IMR-90 (cell line): Measurements from ENCODE around the gene MTF1. TPM values are rescaled to one million over a fixed set of nuclear protein-coding genes. Genes with fewer than 3 reads are reported as not detected.

Source experiments
- ATAC-seq: fragments of 200-7000 bp; cut with Tn5 transposase; 2 replicates; pipeline ENCODE4 v1.9.1; 2020; ENCODE audit warnings: low read depth, mild to moderate bottlenecking, moderate library complexity
- BruUV-seq: library from RNA; stranded (reverse); fragments of 400-500 nt; replicated peaks from 2 replicates; lab custom pipeline; 2021; lab: Mats Ljungman, UMichigan
- CTCF ChIA-PET: fragments of 300-600 bp; formaldehyde crosslinking; extraction: SDS; loops from one replicate; lab custom pipeline; 2021; ENCODE audit warnings: antibody characterized with exemption; lab: Yijun Ruan, JAX
- POLR2A ChIA-PET: fragments of 300-600 bp; sonication (Branson Sonifier 250); formaldehyde crosslinking; loops from one replicate; lab custom pipeline; 2022; ENCODE audit warnings: antibody characterized with exemption; ENCODE audit not compliant: unreplicated experiment; lab: Charles Lee
- DNase-seq: peaks from one replicate; pipeline ENCODE4 v3.0.0; 2013
- H2AFZ ChIP-seq: replicated peaks from 2 replicates; pipeline ENCODE3; 2013; ENCODE audit warnings: low read length, mild to moderate bottlenecking; ENCODE audit not compliant: poor library complexity
- H2AK5ac ChIP-seq: 2 replicates; pipeline ENCODE4 v1.6.1; 2013; ENCODE audit warnings: low read depth, low read length, inconsistent platforms
- H2AK9ac ChIP-seq: replicated peaks from 2 replicates; pipeline ENCODE3; 2013; ENCODE audit warnings: mild to moderate bottlenecking, low read depth, low read length, moderate library complexity; ENCODE audit not compliant: poor library complexity
- H2BK120ac ChIP-seq: 2 replicates; pipeline ENCODE4 v1.6.1; 2013; ENCODE audit warnings: low read depth, low read length, inconsistent platforms
- H2BK15ac ChIP-seq: 3 replicates; pipeline ENCODE4 v1.6.1; 2013; ENCODE audit warnings: low read depth, low read length, inconsistent platforms
- H2BK20ac ChIP-seq: 2 replicates; pipeline ENCODE4 v1.6.1; 2013; ENCODE audit warnings: low read depth, mild to moderate bottlenecking, inconsistent platforms, low read length, moderate library complexity
- H2BK5ac ChIP-seq: 2 replicates; pipeline ENCODE4 v1.6.1; 2013; ENCODE audit warnings: mild to moderate bottlenecking, low read depth, low read length, inconsistent platforms; ENCODE audit not compliant: poor library complexity, severe bottlenecking
- H3K14ac ChIP-seq: replicated peaks from 2 replicates; pipeline ENCODE4 v1.6.1; 2013; ENCODE audit warnings: low read depth, low read length, inconsistent platforms
- H3K18ac ChIP-seq: 2 replicates; pipeline ENCODE4 v1.6.1; 2013; ENCODE audit warnings: low read depth, low read length, control low read depth
- H3K23ac ChIP-seq: 2 replicates; pipeline ENCODE4 v1.6.1; 2013; ENCODE audit warnings: low read depth, low read length, inconsistent platforms
- H3K27ac ChIP-seq: 2 replicates; pipeline ENCODE4 v1.5.1; 2013; ENCODE audit warnings: mild to moderate bottlenecking, control low read depth, low read length; ENCODE audit not compliant: insufficient read depth
- H3K27me3 ChIP-seq: 2 replicates; pipeline ENCODE4 v1.6.1; 2013; ENCODE audit warnings: low read length; ENCODE audit not compliant: control insufficient read depth, insufficient read depth
- H3K36me3 ChIP-seq: 2 replicates; pipeline ENCODE4 v1.6.1; 2013; ENCODE audit warnings: low read length, mixed read lengths; ENCODE audit not compliant: control insufficient read depth, insufficient read depth
- H3K4ac ChIP-seq: 2 replicates; pipeline ENCODE4 v1.6.1; 2013; ENCODE audit warnings: low read depth, low read length, inconsistent platforms
- H3K4me1 ChIP-seq: 2 replicates; pipeline ENCODE4 v1.6.1; 2013; ENCODE audit warnings: low read length, mixed read lengths; ENCODE audit not compliant: control insufficient read depth, insufficient read depth
- H3K4me2 ChIP-seq: 2 replicates; pipeline ENCODE4 v1.6.1; 2013; ENCODE audit warnings: low read depth, mild to moderate bottlenecking, control low read depth, low read length, moderate library complexity
- H3K4me3 ChIP-seq: 2 replicates; pipeline ENCODE4 v1.5.1; 2013; ENCODE audit warnings: low read depth, mild to moderate bottlenecking, control low read depth, low read length, moderate library complexity; ENCODE audit not compliant: insufficient read depth
- H3K56ac ChIP-seq: 2 replicates; pipeline ENCODE4 v1.6.1; 2013; ENCODE audit warnings: low read length, inconsistent platforms; ENCODE audit not compliant: insufficient read depth; ENCODE audit errors: extremely low read depth
- H3K79me1 ChIP-seq, 2 experiments: 2 replicates each; pipeline ENCODE4 v1.6.1; 2013; ENCODE audit warnings: low read length in 2 of 2, inconsistent platforms in 1 of 2, low read depth in 1 of 2
- H3K9ac ChIP-seq: 2 replicates; pipeline ENCODE4 v1.6.1; 2013; ENCODE audit warnings: low read depth, low read length, control low read depth
- H3K9me1 ChIP-seq: 2 replicates; pipeline ENCODE4 v1.6.1; 2013; ENCODE audit warnings: low read length, inconsistent platforms; ENCODE audit not compliant: insufficient read depth
- H3K9me3 ChIP-seq: 2 replicates; pipeline ENCODE4 v1.6.1; 2013; ENCODE audit warnings: low read length; ENCODE audit not compliant: control insufficient read depth, insufficient read depth
- H4K20me1 ChIP-seq: 2 replicates; pipeline ENCODE4 v1.6.1; 2013; ENCODE audit warnings: low read length, inconsistent platforms; ENCODE audit not compliant: insufficient read depth
- H4K5ac ChIP-seq: 2 replicates; pipeline ENCODE4 v1.6.1; 2013; ENCODE audit warnings: mild to moderate bottlenecking, low read depth, low read length, control low read depth
- H4K8ac ChIP-seq, 2 experiments: 2 replicates each; pipeline ENCODE4 v1.6.1; 2013; ENCODE audit warnings: low read depth in 2 of 2, low read length in 2 of 2, control low read depth in 1 of 2, inconsistent platforms in 1 of 2
- H4K91ac ChIP-seq: 2 replicates; pipeline ENCODE4 v1.6.1; 2013; ENCODE audit warnings: low read depth, low read length, inconsistent platforms; ENCODE audit not compliant: insufficient read depth
- CEBPB ChIP-seq: IDR thresholded peaks from 2 replicates; pipeline ENCODE4 v1.6.1; 2012; ENCODE audit warnings: low read depth, low read length, improper control_type of control experiment
- NFE2L2 ChIP-seq: fragments of 150-350 bp; IDR thresholded peaks from 2 replicates; pipeline ENCODE4 v1.6.1; 2016; ENCODE audit warnings: low read depth, mild to moderate bottlenecking, low read length
- POLR2A ChIP-seq: IDR thresholded peaks from 2 replicates; pipeline ENCODE4 v1.6.1; 2012; ENCODE audit warnings: mild to moderate bottlenecking, low read depth, low read length
- RFX5 ChIP-seq: IDR thresholded peaks from 2 replicates; pipeline ENCODE4 v1.8.0; 2012; ENCODE audit warnings: low read depth, mild to moderate bottlenecking, low read length, moderate library complexity
- WGBS, 2 experiments: methylation state at CpG; one replicate each; pipeline versions ENCODE4 v1.1.5 to v1.1.7; 2013; ENCODE audit warnings: missing lambda C conversion rate in 2 of 2; ENCODE audit not compliant: insufficient read length in 1 of 2; ENCODE audit errors: extremely low coverage in 2 of 2; 5-methylcytosine and 5-hydroxymethylcytosine counted together
- dilution Hi-C: fragments of 300-500 bp; cut with HindIII; formaldehyde crosslinking; loops from one replicate; pipeline ENCODE4 v1.14.3; 2018; ENCODE audit warnings: low sequenced_read_pairs; ENCODE audit not compliant: unreplicated experiment
- in situ Hi-C: fragments of 300-500 bp; cut with MboI; formaldehyde crosslinking; loops from 3 replicates; pipeline ENCODE4 v1.14.3; 2019; ENCODE audit warnings: low sequenced_read_pairs, inconsistent platforms, mixed read lengths
- intact Hi-C: fragments of 100-400 bp; cut with micrococcal nuclease; formaldehyde crosslinking; loops from 2 replicates; pipeline ENCODE4 v1.10.0; 2022
- polyA plus RNA-seq, 3 experiments: library from polyadenylated mRNA; depleted of rRNA; stranded (reverse); fragments of >200 nt; gene quantifications; 2 replicates each; pipeline ENCODE4 v1.2.3, GENCODE V29; 2012; ENCODE audit warnings: low replicate concordance in 1 of 3
- total RNA-seq: library from RNA; depleted of rRNA; stranded (reverse); fragments of >200 nt; gene quantifications from 2 replicates; pipeline ENCODE4 v1.2.3, GENCODE V29; 2012

MTF1 gene
- total and polyA plus RNA-seq, 2 of the 4 experiments (the other 2 are of a cell fraction): 2.3 to 4.7 TPM

GRCh38 chr1:37901893-37902225, 42.5 kb upstream of the MTF1 start:
- dilution Hi-C loops (no loop called here), in situ Hi-C loops (no loop called here), intact Hi-C loops (no loop called here)
- Histone ChIP-seq H3K79me1 (peaks cover 0 to 4% of the 10 kb centered on the region in 2 experiments; a peak in 3 of 4 replicates), H3K18ac (no peak overlapping the region), H2BK15ac (no peak overlapping the region), H2BK120ac (no peak overlapping the region), H3K4me2 (no peak overlapping the region), H3K4ac (no peak overlapping the region), H2AK5ac (no peak overlapping the region), H4K91ac (no peak overlapping the region), H3K56ac (no peak overlapping the region), H4K20me1 (no peaks in the 10 kb centered on the region; the same call in 1 of the 2 replicates), H4K8ac (no peak overlapping the region), H2AFZ (no peak overlapping the region), H4K5ac (no peak overlapping the region), H3K9ac (no peak overlapping the region), H2AK9ac (no peak overlapping the region), H2BK5ac (no peak overlapping the region), H2BK20ac (no peak overlapping the region), H3K27me3 (no peaks in the 10 kb centered on the region), H3K27ac (no peak overlapping the region), H3K23ac (no peak overlapping the region), H3K36me3 (peaks cover 6% of the 10 kb centered on the region; the same call in 1 of the 2 replicates), H3K9me3 (no peaks in the 10 kb centered on the region), H3K4me1 (no peaks in the 10 kb centered on the region), H3K9me1 (no peaks in the 10 kb centered on the region), H3K4me3 (no peak overlapping the region), H3K14ac (no peak overlapping the region)
- ChIA-PET POLR2A (no interaction called here), CTCF (no interaction called here)
- TF ChIP-seq POLR2A (no peak), CEBPB (no peak), RFX5 (no peak), NFE2L2 (no peak)
- 88% methylated on average over 3 of the region's 6 CpGs; no CpG with 5 or more reads in 1 of the 2 experiments for WGBS, 2 experiments
- no TSS peak for BruUV-seq
- no peak for DNase-seq
- no peak for ATAC-seq
